Ascending aorta (tissue), 2 donors: ENCODE data around the gene P4HA3. TPM values are rescaled to one million over a fixed set of nuclear protein-coding genes. Genes with fewer than 3 reads are reported as not detected.

ENCODE experiments used
- DNase-seq, 2 donors: peaks; one replicate each; pipeline ENCODE4 v3.0.0-alpha.2; 2019; ENCODE audit warnings: low spot score in 2 of 2
- H3K27ac ChIP-seq, 2 donors: fragments of 200-600 bp; sonication (generic); one replicate each; pipeline ENCODE4 v1.5.1; 2016 to 2017; ENCODE audit warnings: mild to moderate bottlenecking in 1 of 2
- H3K27me3 ChIP-seq: fragments of 200-600 bp; sonication (generic); one replicate; pipeline ENCODE4 v1.5.1; 2017
- H3K36me3 ChIP-seq, 2 donors: fragments of 200-600 bp; sonication (generic); one replicate each; pipeline ENCODE4 v1.5.1; 2016
- H3K4me1 ChIP-seq, 2 donors: fragments of 200-600 bp; sonication (generic); one replicate each; pipeline ENCODE4 v1.5.1; 2016 to 2017; ENCODE audit warnings: mild to moderate bottlenecking in 1 of 2
- H3K4me3 ChIP-seq, 2 donors: fragments of 200-600 bp; sonication (generic); one replicate each; pipeline ENCODE4 v1.5.1; 2016 to 2017; ENCODE audit warnings: mild to moderate bottlenecking in 1 of 2
- H3K9me3 ChIP-seq, 2 donors: fragments of 200-600 bp; sonication (generic); one replicate each; pipeline ENCODE4 v1.5.1; 2016
- intact Hi-C: fragments of 100-400 bp; cut with DNase I; formaldehyde crosslinking; loops from one replicate; pipeline ENCODE4 v1.15.1; 2023
- total RNA-seq: library from RNA; depleted of rRNA; stranded (reverse); fragments of >200 nt; gene quantifications from one replicate; pipeline ENCODE4 v1.1.0, GENCODE V29; 2016
- TF ChIP-seq, protein P1 (sequence below), 3 experiments: fragments of 200-600 bp in 2 of 3; fragments of 450-650 bp in 1 of 3; sonication (generic) in 2 of 3; IDR thresholded peaks; one replicate each; pipeline ENCODE4 v1.5.1; 2016 to 2019; ENCODE audit warnings: antibody characterized with exemption in 3 of 3, mild to moderate bottlenecking in 1 of 3, moderate library complexity in 1 of 3

P4HA3 gene
- total RNA-seq, 1 donor from 2014 or later = 2.1 TPM

DNA sequence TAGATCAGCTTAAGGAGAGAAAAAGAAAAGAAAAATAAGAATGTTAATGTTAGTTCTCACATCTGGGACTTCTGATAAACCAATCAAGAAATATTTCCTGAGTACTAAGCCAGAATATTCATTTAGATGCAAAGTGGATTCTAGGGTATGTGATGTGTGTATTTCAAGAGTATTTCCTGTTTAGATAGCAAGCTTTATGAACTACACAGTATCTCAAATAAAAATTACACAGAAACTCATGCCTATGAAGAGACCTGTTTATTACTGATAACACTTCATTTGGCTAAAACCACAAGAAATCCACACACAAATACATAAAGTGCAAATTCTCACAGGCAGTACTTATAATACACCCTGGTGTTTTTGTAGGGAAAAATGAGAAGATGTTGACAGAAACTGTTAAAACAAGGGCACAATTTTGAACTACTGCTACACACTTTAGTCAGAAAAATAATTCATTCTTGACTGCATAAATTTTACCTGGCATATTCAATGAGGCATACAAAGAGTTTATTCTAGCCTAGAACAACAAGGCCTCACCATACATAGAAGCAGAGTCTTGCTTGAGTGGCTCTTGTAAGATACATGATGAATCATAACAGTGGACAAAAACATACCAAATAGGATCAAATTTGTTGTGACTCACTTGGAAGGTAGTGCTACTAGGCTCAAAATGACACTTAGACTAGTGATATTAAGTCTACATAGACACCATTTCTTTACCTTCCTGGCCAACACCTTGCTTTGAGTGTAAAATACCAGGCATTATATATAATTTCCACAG lies 18.8 kb upstream of the P4HA3 start:
- Histone ChIP-seq H3K27ac (peak overlapping the region; percentile 51 to 52), H3K4me1 (peaks cover 10 to 25% of the 10 kb centered on the region in 2 donors), H3K36me3 (no peaks in the 10 kb centered on the region), H3K27me3 (no peaks in the 10 kb centered on the region), H3K9me3 (no peaks in the 10 kb centered on the region), H3K4me3 (no peak overlapping the region)
- DNase-seq = no peak
- intact Hi-C loops = no loop called here
- TF ChIP-seq, protein P1, sequence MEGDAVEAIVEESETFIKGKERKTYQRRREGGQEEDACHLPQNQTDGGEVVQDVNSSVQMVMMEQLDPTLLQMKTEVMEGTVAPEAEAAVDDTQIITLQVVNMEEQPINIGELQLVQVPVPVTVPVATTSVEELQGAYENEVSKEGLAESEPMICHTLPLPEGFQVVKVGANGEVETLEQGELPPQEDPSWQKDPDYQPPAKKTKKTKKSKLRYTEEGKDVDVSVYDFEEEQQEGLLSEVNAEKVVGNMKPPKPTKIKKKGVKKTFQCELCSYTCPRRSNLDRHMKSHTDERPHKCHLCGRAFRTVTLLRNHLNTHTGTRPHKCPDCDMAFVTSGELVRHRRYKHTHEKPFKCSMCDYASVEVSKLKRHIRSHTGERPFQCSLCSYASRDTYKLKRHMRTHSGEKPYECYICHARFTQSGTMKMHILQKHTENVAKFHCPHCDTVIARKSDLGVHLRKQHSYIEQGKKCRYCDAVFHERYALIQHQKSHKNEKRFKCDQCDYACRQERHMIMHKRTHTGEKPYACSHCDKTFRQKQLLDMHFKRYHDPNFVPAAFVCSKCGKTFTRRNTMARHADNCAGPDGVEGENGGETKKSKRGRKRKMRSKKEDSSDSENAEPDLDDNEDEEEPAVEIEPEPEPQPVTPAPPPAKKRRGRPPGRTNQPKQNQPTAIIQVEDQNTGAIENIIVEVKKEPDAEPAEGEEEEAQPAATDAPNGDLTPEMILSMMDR (IDR thresholded peaks at IDR 0.05) = no peak

DNA sequence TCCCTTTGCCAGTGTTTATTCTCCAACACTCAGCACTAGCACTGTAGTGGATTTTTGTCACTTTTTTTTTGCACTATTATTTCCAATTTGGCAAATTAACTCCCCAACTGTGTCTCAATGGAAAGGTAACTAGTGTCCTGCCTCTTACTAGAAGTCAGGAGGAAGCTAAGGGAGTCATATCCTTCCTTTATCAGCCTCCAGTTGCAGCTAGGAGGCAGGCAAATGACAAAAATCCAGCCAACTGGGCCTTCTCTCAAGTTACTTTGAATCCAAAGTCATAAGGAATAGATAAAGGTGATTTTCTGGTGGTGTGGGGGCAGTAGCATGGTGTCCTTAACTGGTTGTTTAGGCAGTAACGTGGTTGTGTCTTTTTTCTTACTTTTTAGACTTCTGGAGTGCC lies 15.6 kb upstream of the P4HA3 start:
- no peak overlapping the region for H3K27ac ChIP-seq
- H3K4me3 ChIP-seq = no peak overlapping the region
- no peaks in the 10 kb centered on the region for H3K9me3 ChIP-seq
- H3K27me3 ChIP-seq = no peaks in the 10 kb centered on the region
- peaks cover 10 to 44% of the 10 kb centered on the region in 2 donors for H3K4me1 ChIP-seq
- no peaks in the 10 kb centered on the region for H3K36me3 ChIP-seq
- TF ChIP-seq, protein P1 (IDR thresholded peaks at IDR 0.05) = no peak
- intact Hi-C loops = no loop called here
- no peak for DNase-seq

DNA sequence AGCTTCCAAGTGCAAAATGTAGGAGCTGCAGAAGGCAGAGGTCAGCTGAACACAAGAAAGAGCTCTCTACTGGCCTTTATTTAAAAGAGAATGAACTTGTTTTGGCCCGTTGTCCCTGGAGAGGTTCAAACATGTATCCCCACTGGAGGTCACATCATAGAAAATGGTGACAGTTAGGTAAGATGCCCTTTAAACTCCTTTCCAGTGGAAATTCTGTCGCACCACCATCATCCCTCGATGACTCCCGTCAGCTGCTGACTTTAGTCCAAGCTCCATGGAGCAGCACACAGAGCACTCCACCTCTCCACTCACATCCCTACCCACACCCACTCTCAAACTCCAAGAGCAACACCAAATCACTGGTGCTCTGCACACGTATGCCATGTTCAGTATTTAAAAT lies 15.2 kb upstream of the P4HA3 start:
- Histone ChIP-seq H3K4me1 (peaks cover 10 to 45% of the 10 kb centered on the region in 2 donors), H3K36me3 (no peaks in the 10 kb centered on the region), H3K27ac (peak overlapping the region in 1 of 2 donors; percentile 70), H3K9me3 (no peaks in the 10 kb centered on the region), H3K27me3 (no peaks in the 10 kb centered on the region), H3K4me3 (no peak overlapping the region)
- intact Hi-C loops = no loop called here
- no peak for DNase-seq
- TF ChIP-seq, protein P1 (IDR thresholded peaks at IDR 0.05) = no peak

DNA sequence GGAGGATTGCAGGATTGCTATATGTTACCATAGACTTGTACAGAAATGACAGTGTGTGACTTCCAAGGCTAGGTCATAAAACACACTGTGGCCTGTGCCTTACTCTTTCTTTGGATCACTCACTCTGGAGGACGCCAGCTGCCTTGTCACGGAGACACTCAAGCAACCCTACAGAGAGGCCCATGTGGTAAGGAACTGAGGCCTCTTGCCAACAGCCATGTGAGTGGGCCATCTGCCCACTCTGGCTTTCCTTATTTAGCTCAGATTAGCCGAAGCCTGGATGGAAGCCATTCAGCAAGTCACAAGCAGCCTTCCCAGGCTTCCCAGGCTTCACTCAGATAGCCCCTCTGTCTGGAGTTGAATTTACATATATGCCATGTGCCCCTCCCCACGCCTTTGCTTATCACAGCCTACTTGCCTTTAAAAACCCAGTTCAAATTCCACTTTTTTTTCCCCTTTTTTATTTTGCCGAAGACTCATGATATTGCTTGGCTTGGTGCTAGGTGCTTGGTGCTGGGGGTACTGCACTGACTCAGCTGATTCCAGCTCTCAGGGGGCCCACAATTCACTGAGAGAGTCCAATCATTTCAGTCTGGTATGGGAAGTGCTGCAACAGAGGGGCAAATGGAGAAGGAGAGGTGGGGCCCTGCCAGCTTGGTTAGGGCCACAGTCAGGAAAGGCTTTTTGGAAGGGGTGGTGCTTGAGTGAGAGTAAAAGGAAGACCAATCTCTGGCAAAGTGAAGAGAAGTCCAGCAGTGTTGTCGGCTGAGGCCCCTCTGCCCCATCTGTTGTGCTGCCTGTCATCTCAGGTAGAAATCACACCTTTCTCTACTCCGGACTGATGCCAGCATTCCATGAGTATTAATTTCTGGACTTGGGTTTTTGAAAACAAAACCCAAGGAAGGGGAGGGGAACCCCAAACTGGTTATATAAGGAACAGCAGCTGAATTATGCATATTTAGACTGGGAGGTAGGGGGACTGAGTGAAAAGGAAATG lies 14.5 kb upstream of the P4HA3 start:
- Histone ChIP-seq H3K27ac (peak overlapping the region; percentile 70 to 71), H3K36me3 (no peaks in the 10 kb centered on the region), H3K27me3 (no peaks in the 10 kb centered on the region), H3K4me3 (no peak overlapping the region), H3K4me1 (peaks cover 10 to 42% of the 10 kb centered on the region in 2 donors), H3K9me3 (no peaks in the 10 kb centered on the region)
- TF ChIP-seq, protein P1 (IDR thresholded peaks at IDR 0.05) = no peak
- intact Hi-C loops = loop anchor here (2.0 kb wide), 1 partner anchor 73 kb away; the partner anchor contains the start of gene PGM2L1
- DNase-seq = peak; percentile 86 to 95

DNA sequence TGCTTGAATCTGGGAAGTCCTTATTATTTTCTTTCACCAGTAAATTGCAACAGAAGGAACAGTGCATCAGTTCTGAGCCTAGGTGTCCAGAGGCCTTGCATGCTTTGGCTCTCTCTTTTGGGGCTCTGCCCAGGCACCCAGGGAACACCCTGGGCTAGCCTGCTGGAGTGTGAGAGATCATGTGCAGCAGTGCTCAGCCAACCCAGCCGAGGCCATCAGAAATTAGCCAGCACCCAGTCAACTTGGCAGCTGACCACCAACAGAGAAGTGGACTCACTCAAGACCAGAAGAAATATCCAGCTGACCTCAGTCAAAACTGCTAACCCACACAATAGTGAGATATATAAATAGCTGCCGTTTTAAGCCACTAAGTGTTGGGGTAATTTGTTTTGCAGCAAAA lies 11.2 kb upstream of the P4HA3 start:
- Histone ChIP-seq H3K27me3 (no peaks in the 10 kb centered on the region), H3K9me3 (peaks cover 0 to 5% of the 10 kb centered on the region in 2 donors), H3K4me3 (no peak overlapping the region), H3K4me1 (peaks cover 10 to 44% of the 10 kb centered on the region in 2 donors), H3K27ac (peak overlapping the region; percentile 57 to 76), H3K36me3 (no peaks in the 10 kb centered on the region)
- DNase-seq = peak; percentile 69 to 92
- intact Hi-C loops = loop anchor here (5.0 kb wide), 1 partner anchor 65 kb away; no protein-coding TSS in a partner anchor
- TF ChIP-seq, protein P1 (IDR thresholded peaks at IDR 0.05) = no peak
